H9 (cell line): ENCODE results near the gene SCAF4. TPM values are rescaled to one million over a fixed set of nuclear protein-coding genes. Genes with fewer than 3 reads are reported as not detected.
A peak's percentile ranks its signal among the peaks of the same experiment; 100 is the strongest.

Experiments
- DNase-seq: peaks from one replicate; pipeline ENCODE4 v3.0.0-alpha.2; 2017
- H2AFZ ChIP-seq: one replicate; pipeline ENCODE4 v1.6.1; 2013; ENCODE audit warnings: mild to moderate bottlenecking, low read length, control low read depth, moderate library complexity
- H2AK5ac ChIP-seq: 2 replicates; pipeline ENCODE4 v1.6.1; 2013; ENCODE audit warnings: low read length, control low read depth, mixed read lengths; ENCODE audit not compliant: insufficient read length
- H2BK120ac ChIP-seq: one replicate; pipeline ENCODE4 v1.6.1; 2013; ENCODE audit warnings: low read depth, mild to moderate bottlenecking, low read length, control low read depth, inconsistent platforms; ENCODE audit not compliant: poor library complexity, severe bottlenecking
- H2BK12ac ChIP-seq: 2 replicates; pipeline ENCODE4 v1.6.1; 2013; ENCODE audit warnings: low read length, control low read depth, mixed read lengths, low read depth; ENCODE audit not compliant: insufficient read length
- H2BK15ac ChIP-seq: 2 replicates; pipeline ENCODE4 v1.6.1; 2013; ENCODE audit warnings: low read depth, low read length, control low read depth
- H2BK20ac ChIP-seq: one replicate; pipeline ENCODE4 v1.6.1; 2013; ENCODE audit warnings: low read depth, mild to moderate bottlenecking, low read length, control low read depth, inconsistent platforms; ENCODE audit not compliant: poor library complexity, severe bottlenecking
- H2BK5ac ChIP-seq: 2 replicates; pipeline ENCODE4 v1.6.1; 2013; ENCODE audit warnings: low read length, control low read depth, mixed read lengths; ENCODE audit not compliant: insufficient read length
- H3K14ac ChIP-seq: 2 replicates; pipeline ENCODE4 v1.6.1; 2013; ENCODE audit warnings: low read length, control low read depth; ENCODE audit not compliant: insufficient read depth
- H3K18ac ChIP-seq: 2 replicates; pipeline ENCODE4 v1.6.1; 2013; ENCODE audit warnings: low read depth, mild to moderate bottlenecking, mixed read lengths, low read length, control low read depth; ENCODE audit not compliant: insufficient read length
- H3K23ac ChIP-seq: 2 replicates; pipeline ENCODE4 v1.6.1; 2013; ENCODE audit warnings: low read length, control low read depth, mixed read lengths, low read depth; ENCODE audit not compliant: insufficient read length
- H3K23me2 ChIP-seq: 2 replicates; pipeline ENCODE4 v1.6.1; 2013; ENCODE audit warnings: low read depth, mild to moderate bottlenecking, mixed read lengths, low read length, control low read depth; ENCODE audit not compliant: insufficient read length, poor library complexity, severe bottlenecking
- H3K27ac ChIP-seq: 2 replicates; pipeline ENCODE4 v1.5.1; 2013; ENCODE audit warnings: low read length, control low read depth, mixed read lengths, low read depth; ENCODE audit not compliant: insufficient read length
- H3K27me3 ChIP-seq: 2 replicates; pipeline ENCODE4 v1.6.1; 2013; ENCODE audit warnings: low read length, control low read depth, inconsistent platforms; ENCODE audit not compliant: insufficient read depth
- H3K4ac ChIP-seq: 2 replicates; pipeline ENCODE4 v1.6.1; 2013; ENCODE audit warnings: low read depth, mild to moderate bottlenecking, control low read depth, inconsistent platforms, low read length, moderate library complexity
- H3K4me1 ChIP-seq: 2 replicates; pipeline ENCODE4 v1.6.1; 2013; ENCODE audit warnings: low read length, control low read depth, inconsistent platforms; ENCODE audit not compliant: insufficient read depth
- H3K4me2 ChIP-seq: 2 replicates; pipeline ENCODE4 v1.6.1; 2013; ENCODE audit warnings: low read length, control low read depth, mixed read lengths; ENCODE audit not compliant: insufficient read length, insufficient read depth
- H3K56ac ChIP-seq: 2 replicates; pipeline ENCODE4 v1.6.1; 2013; ENCODE audit warnings: low read depth, mild to moderate bottlenecking, mixed read lengths, low read length, control low read depth; ENCODE audit not compliant: insufficient read length
- H3K79me1 ChIP-seq: 2 replicates; pipeline ENCODE4 v1.6.1; 2013; ENCODE audit warnings: low read depth, mild to moderate bottlenecking, moderate library complexity, low read length, control low read depth, inconsistent platforms; ENCODE audit not compliant: insufficient read depth, poor library complexity, severe bottlenecking
- H3K79me2 ChIP-seq: 2 replicates; pipeline ENCODE4 v1.6.1; 2013; ENCODE audit warnings: low read length, control low read depth, inconsistent platforms; ENCODE audit not compliant: insufficient read depth
- H3K9ac ChIP-seq: 2 replicates; pipeline ENCODE4 v1.6.1; 2013; ENCODE audit warnings: low read length, control low read depth, mixed read lengths; ENCODE audit not compliant: insufficient read length; ENCODE audit errors: extremely low read depth
- H3K9me3 ChIP-seq: one replicate; pipeline ENCODE4 v1.6.1; 2013; ENCODE audit warnings: low read depth, low read length, inconsistent platforms; ENCODE audit not compliant: control insufficient read depth
- H3T11ph ChIP-seq: one replicate; pipeline ENCODE4 v1.6.1; 2013; ENCODE audit warnings: mild to moderate bottlenecking, low read length, control low read depth, inconsistent platforms
- H4K20me1 ChIP-seq: one replicate; pipeline ENCODE4 v1.6.1; 2013; ENCODE audit not compliant: control insufficient read depth, insufficient read length, insufficient read depth
- H4K5ac ChIP-seq: 2 replicates; pipeline ENCODE4 v1.6.1; 2013; ENCODE audit warnings: low read depth, mild to moderate bottlenecking, mixed read lengths, low read length, control low read depth; ENCODE audit not compliant: insufficient read length
- H4K8ac ChIP-seq: replicated peaks from 2 replicates; pipeline ENCODE4 v1.6.1; 2013; ENCODE audit warnings: low read length, control low read depth, mixed read lengths, low read depth; ENCODE audit not compliant: insufficient read length
- H4K91ac ChIP-seq: 2 replicates; pipeline ENCODE4 v1.6.1; 2013; ENCODE audit warnings: low read depth, mild to moderate bottlenecking, moderate library complexity, mixed read lengths, low read length, control low read depth; ENCODE audit not compliant: insufficient read length
- H3K27ac Mint-ChIP-seq, 3 experiments: 2 replicates in 2 of 3; 3 replicates in 1 of 3; pipeline ENCODE4 v1.8.0; 2020 to 2021; ENCODE audit warnings: mixed read lengths in 3 of 3, mild to moderate bottlenecking in 1 of 3, moderate library complexity in 1 of 3
- H3K27me3 Mint-ChIP-seq: 2 replicates; pipeline ENCODE4 v1.8.0; 2021; ENCODE audit warnings: low read depth, mild to moderate bottlenecking, moderate library complexity, mixed read lengths
- H3K36me3 Mint-ChIP-seq, 3 experiments: 2 replicates in 2 of 3; 3 replicates in 1 of 3; pipeline ENCODE4 v1.8.0; 2020 to 2021; ENCODE audit warnings: low read depth in 3 of 3, mixed read lengths in 3 of 3; ENCODE audit not compliant: insufficient read depth in 1 of 3
- H3K4me1 Mint-ChIP-seq, 2 experiments: 2 replicates each; pipeline ENCODE4 v1.8.0; 2020; ENCODE audit warnings: mixed read lengths in 2 of 2
- H3K4me3 Mint-ChIP-seq, 2 experiments: 2 replicates in 1 of 2; 3 replicates in 1 of 2; pipeline ENCODE4 v1.8.0; 2020 to 2021; ENCODE audit warnings: mild to moderate bottlenecking in 2 of 2, mixed read lengths in 2 of 2, moderate library complexity in 1 of 2
- H3K9me3 Mint-ChIP-seq, 2 experiments: 2 replicates in 1 of 2; 3 replicates in 1 of 2; pipeline ENCODE4 v1.8.0; 2020; ENCODE audit warnings: mild to moderate bottlenecking in 2 of 2, mixed read lengths in 2 of 2, moderate library complexity in 1 of 2
- CTCF ChIP-seq: fragments of 200-600 bp; sonication (generic); conservative IDR thresholded peaks from 3 replicates; pipeline ENCODE4 v1.8.0; 2021; ENCODE audit warnings: antibody characterized with exemption, mild to moderate bottlenecking
- WGBS: extraction: QIAGEN DNeasy Blood & Tissue Kit; methylation state at CpG from one replicate; pipeline ENCODE4 v1.1.7; 2013; ENCODE audit warnings: missing lambda C conversion rate, low lambda C conversion rate, mixed read lengths; ENCODE audit not compliant: insufficient read length; ENCODE audit errors: extremely low coverage; 5-methylcytosine and 5-hydroxymethylcytosine counted together
- total RNA-seq: library from RNA; stranded (reverse); gene quantifications from 2 replicates; pipeline ENCODE4 v1.2.1, GENCODE V29; 2021

The SCAF4 gene
- total RNA-seq, 1 experiment from 2014 or later, result 76.8 TPM

- peaks cover 39% of the 10 kb centered on the region in 2 experiments for H3K4me1 Mint-ChIP-seq
- no peak for TF ChIP-seq CTCF
- H3K23me2 ChIP-seq, result peaks cover 3% of the 10 kb centered on the region
Observed at GRCh38 chr21:31725202-31725839, 6.6 kb downstream of the SCAF4 start.

More at GRCh38 chr21:31725202-31725839, 6.6 kb downstream of the SCAF4 start:
- H4K91ac ChIP-seq, result no peak overlapping the region
- no peak overlapping the region for H2BK5ac ChIP-seq
- H2BK12ac ChIP-seq, result no peak overlapping the region
- peaks cover 1% of the 10 kb centered on the region for H3K79me1 ChIP-seq
- Mint-ChIP-seq H3K36me3 (peaks cover 4 to 11% (median 9%) of the 10 kb centered on the region in 3 experiments; a peak in 5 of 7 replicates), H3K27ac (peak overlapping the region in 1 of 3 experiments; percentile 71; a peak in 1 of 7 replicates), H3K27me3 (no peaks in the 10 kb centered on the region), H3K9me3 (no peaks in the 10 kb centered on the region), H3K4me3 (no peak overlapping the region)
- H3K27ac ChIP-seq, result no peak overlapping the region
- no peak overlapping the region for H4K8ac ChIP-seq
- H2BK120ac ChIP-seq, result no peak overlapping the region
- no peak overlapping the region for H3K56ac ChIP-seq
- no CpG with 5 or more reads among the region's 6 CpGs for WGBS
- DNase-seq, result no peak
- peaks cover 76% of the 10 kb centered on the region for H3K79me2 ChIP-seq
- H2AK5ac ChIP-seq, result no peak overlapping the region
- peaks cover 3% of the 10 kb centered on the region; the same call in 1 of the 2 replicates for H3K4me1 ChIP-seq
- no peak overlapping the region for H3K4ac ChIP-seq
- H3K27me3 ChIP-seq, result no peaks in the 10 kb centered on the region
- no peak overlapping the region for H2BK20ac ChIP-seq
- no peak overlapping the region for H4K5ac ChIP-seq
- H3T11ph ChIP-seq, result no peak overlapping the region
- no peaks in the 10 kb centered on the region for H3K9me3 ChIP-seq
- H2AFZ ChIP-seq, result no peak overlapping the region
- no peaks in the 10 kb centered on the region for H4K20me1 ChIP-seq
- H3K18ac ChIP-seq, result no peak overlapping the region
- no peak overlapping the region for H3K14ac ChIP-seq
- no peak overlapping the region for H3K23ac ChIP-seq
- no peak overlapping the region for H3K9ac ChIP-seq
- H2BK15ac ChIP-seq, result no peak overlapping the region
- H3K4me2 ChIP-seq, result no peak overlapping the region
